HFFc6 (cell line): ENCODE results near the gene ARPC5. TPM values are rescaled to one million over a fixed set of nuclear protein-coding genes. Genes with fewer than 3 reads are reported as not detected.

ENCODE experiments used
- DNase-seq: peaks from one replicate; pipeline ENCODE4 v3.0.0-alpha.2; 2018
- H3K27ac Mint-ChIP-seq: 2 replicates; pipeline ENCODE4 v1.8.0; 2020; ENCODE audit warnings: mild to moderate bottlenecking, mixed read lengths
- H3K27me3 Mint-ChIP-seq: 2 replicates; pipeline ENCODE4 v1.8.0; 2021; ENCODE audit warnings: mild to moderate bottlenecking, moderate library complexity, mixed read lengths; ENCODE audit not compliant: insufficient read depth
- H3K36me3 Mint-ChIP-seq: 2 replicates; pipeline ENCODE4 v1.8.0; 2021; ENCODE audit warnings: low read depth, mixed read lengths
- H3K4me1 Mint-ChIP-seq: 2 replicates; pipeline ENCODE4 v1.8.0; 2020; ENCODE audit warnings: low read depth, mixed read lengths
- H3K4me3 Mint-ChIP-seq: 2 replicates; pipeline ENCODE4 v1.8.0; 2020; ENCODE audit warnings: mild to moderate bottlenecking, moderate library complexity, mixed read lengths
- H3K9me3 Mint-ChIP-seq: 2 replicates; pipeline ENCODE4 v1.8.0; 2020; ENCODE audit warnings: mild to moderate bottlenecking, mixed read lengths
- CTCF ChIP-seq: fragments of 200-600 bp; sonication (generic); IDR thresholded peaks from 2 replicates; pipeline ENCODE4 v1.5.0; 2021; ENCODE audit warnings: antibody characterized with exemption, mild to moderate bottlenecking
- total RNA-seq, 6 experiments: library from RNA; stranded (reverse); fragmentation: NEBNext Ultra II Directional; extraction: Animal tissue kit (Norgen Biotek cat#: 25700); gene quantifications; 2 replicates in 1 of 6; 3 replicates in 5 of 6; pipeline ENCODE4 v1.2.3, GENCODE V29; 2021

Gene ARPC5
- total RNA-seq, 6 experiments from 2014 or later, result 231 to 263 (median 249) TPM

- DNase-seq, result no peak
- H3K4me1 Mint-ChIP-seq, result peaks cover 40% of the 10 kb centered on the region
- H3K9me3 Mint-ChIP-seq, result no peaks in the 10 kb centered on the region
- H3K27me3 Mint-ChIP-seq, result peaks cover 8% of the 10 kb centered on the region
- H3K27ac Mint-ChIP-seq, result no peak overlapping the region
- H3K4me3 Mint-ChIP-seq, result no peak overlapping the region
- no peaks in the 10 kb centered on the region for H3K36me3 Mint-ChIP-seq
- no peak for TF ChIP-seq CTCF
Observed at GRCh38 chr1:183572721-183573120, 62.9 kb downstream of the ARPC5 start.

GRCh38 chr1:183571678-183572268 lies 63.8 kb downstream of the ARPC5 start:
- peak; percentile 46 for DNase-seq
- Mint-ChIP-seq H3K36me3 (no peaks in the 10 kb centered on the region), H3K27me3 (peaks cover 3% of the 10 kb centered on the region), H3K27ac (no peak overlapping the region), H3K4me3 (no peak overlapping the region), H3K4me1 (peaks cover 49% of the 10 kb centered on the region), H3K9me3 (no peaks in the 10 kb centered on the region)
- TF ChIP-seq CTCF, result no peak

Other genes starting within 250 kb of the ARPC5 start
- gene NMNAT2, start 217.4 kb downstream of the ARPC5 start, total RNA-seq, result 10 to 100 TPM; 20.2 to 31.4 (median 23.8) TPM
- gene SMG7, start 163.3 kb downstream of the ARPC5 start, total RNA-seq, result 10 to 100 TPM; 49.5 to 63.6 (median 55.5) TPM
- gene NCF2, start 45.3 kb downstream of the ARPC5 start, total RNA-seq, result 1 to 10 TPM in 4 of 6 experiments, under 1 TPM in 2; 0.61 to 2.8 (median 1.5) TPM
- not detected for gene APOBEC4, start 17.5 kb upstream of the ARPC5 start, total RNA-seq
- 10 to 100 TPM; 12.0 to 16.8 (median 14.7) TPM for gene RGL1, start 169.3 kb upstream of the ARPC5 start, total RNA-seq